Cardiac septum (tissue), 1 donor: Measurements from ENCODE around the gene HAPSTR1. TPM values are rescaled to one million over a fixed set of nuclear protein-coding genes. Genes with fewer than 3 reads are reported as not detected.

ENCODE experiments used
- DNase-seq: peaks from one replicate; pipeline ENCODE4 v3.0.0-alpha.2; 2020; ENCODE audit warnings: low spot score
- intact Hi-C: fragments of 100-400 bp; cut with DNase I; formaldehyde crosslinking; loops from one replicate; pipeline ENCODE4 v1.14.0; 2022
- total RNA-seq: library from RNA; stranded (reverse); fragmentation: NEBNext Ultra II Directional; extraction: Animal tissue kit (Norgen Biotek cat#: 25700); gene quantifications from one replicate; pipeline ENCODE4 v1.2.1, GENCODE V29; 2021
- donor health status: DM: no; HTN: no; CAD: no.

Gene HAPSTR1
- total RNA-seq, 1 donor from 2014 or later = 59.6 TPM

- DNase-seq = no peak
- intact Hi-C loops = no loop called here
These were observed 22.7 kb downstream of the HAPSTR1 start for GRCh38 chr16:9114112-9114511.

GRCh38 chr16:9114842-9115241 lies 23.4 kb downstream of the HAPSTR1 start:
- no peak for DNase-seq
- intact Hi-C loops = no loop called here

GRCh38 chr16:9115277-9115676 lies 23.8 kb downstream of the HAPSTR1 start:
- intact Hi-C loops = no loop called here
- DNase-seq = no peak

DNA sequence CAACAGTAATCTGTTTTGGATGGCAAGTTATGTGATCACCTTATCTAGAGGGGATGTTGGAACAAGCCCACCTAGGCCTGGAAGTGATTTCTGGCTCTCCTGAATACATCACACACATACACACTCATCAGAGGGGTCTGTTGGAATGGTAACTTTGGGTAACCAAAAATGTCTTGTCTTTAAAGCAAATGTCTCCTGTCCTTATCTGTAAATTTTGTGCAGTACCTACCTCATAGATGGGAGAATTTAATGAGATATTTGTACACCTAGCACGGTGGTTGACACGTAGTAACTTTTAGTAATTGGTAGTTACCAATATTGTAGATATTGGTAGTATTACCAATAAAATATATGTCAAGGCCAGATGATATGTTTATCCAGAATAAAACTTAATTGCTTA lies 24.7 kb downstream of the HAPSTR1 start:
- intact Hi-C loops = no loop called here
- DNase-seq = no peak

DNA sequence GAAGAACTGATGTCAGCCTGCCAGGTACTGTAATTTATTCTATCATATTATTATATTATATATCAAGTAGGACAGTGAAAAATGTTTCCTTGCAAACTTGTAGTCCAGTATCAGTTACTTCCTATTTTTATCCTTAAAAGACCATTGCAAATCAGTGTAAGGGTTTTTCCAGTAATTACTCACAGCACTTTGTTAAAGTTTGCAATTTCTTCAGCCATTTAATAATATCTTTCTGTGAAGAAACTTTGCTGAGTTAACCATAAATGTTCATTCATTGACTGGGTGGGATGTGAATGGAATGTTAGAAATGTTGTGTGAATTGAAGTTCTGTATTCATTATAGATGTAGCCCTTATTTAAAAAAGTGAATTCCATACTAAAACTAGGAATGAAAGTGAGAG lies 26.7 kb downstream of the HAPSTR1 start:
- DNase-seq = no peak
- intact Hi-C loops = no loop called here

GRCh38 chr16:9119795-9120194 lies 28.4 kb downstream of the HAPSTR1 start:
- intact Hi-C loops = loop anchor here (1.0 kb wide), 1 partner anchor 11 kb away; no protein-coding TSS in a partner anchor
- no peak for DNase-seq

GRCh38 chr16:9122342-9122741 lies 30.9 kb downstream of the HAPSTR1 start:
- intact Hi-C loops = no loop called here

GRCh38 chr16:9122969-9123368 lies 31.5 kb downstream of the HAPSTR1 start:
- intact Hi-C loops = no loop called here
- DNase-seq = no peak

More at GRCh38 chr16:9122342-9122741, 30.9 kb downstream of the HAPSTR1 start:
- no peak for DNase-seq

- DNase-seq = no peak
- intact Hi-C loops = no loop called here
These were observed 32.0 kb downstream of the HAPSTR1 start for GRCh38 chr16:9123401-9123800.

GRCh38 chr16:9123871-9124270 lies 32.4 kb downstream of the HAPSTR1 start:
- intact Hi-C loops = no loop called here
- DNase-seq = peak; percentile 92

GRCh38 chr16:9124444-9124843 lies 33.0 kb downstream of the HAPSTR1 start:
- intact Hi-C loops = no loop called here
- no peak for DNase-seq

DNA sequence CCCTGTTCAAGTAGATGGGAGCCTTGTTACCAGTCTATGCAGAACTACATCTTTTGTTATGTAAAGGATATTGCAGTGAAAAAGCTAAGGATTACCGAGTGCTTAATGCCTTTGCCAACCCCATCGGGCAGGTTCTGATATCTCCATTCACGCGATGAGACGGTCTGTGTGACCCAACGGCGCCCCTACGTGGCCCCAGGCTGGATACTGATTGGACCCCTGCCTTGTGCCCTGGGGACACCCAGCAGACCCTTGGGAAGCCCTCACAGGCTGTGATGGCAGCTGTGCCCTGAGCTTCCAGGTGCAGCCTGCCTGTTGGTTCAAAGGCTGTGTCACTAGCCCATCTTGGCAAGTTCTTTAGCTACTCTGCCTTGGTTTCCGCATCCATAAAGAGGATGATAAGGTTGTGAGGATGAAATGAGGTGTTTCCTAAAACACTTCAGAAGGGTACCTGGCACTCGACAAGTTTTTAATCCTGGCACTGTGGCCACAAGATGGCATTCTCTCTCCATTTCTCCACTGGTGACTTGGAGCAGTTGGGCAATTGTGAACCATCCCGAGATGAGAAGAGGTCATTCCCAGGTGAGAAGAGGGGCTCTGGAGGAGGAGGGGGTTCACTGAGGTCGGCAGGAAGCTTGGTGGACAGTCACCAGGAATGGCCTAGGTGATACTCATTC lies 33.6 kb downstream of the HAPSTR1 start:
- intact Hi-C loops = no loop called here
- DNase-seq = no peak

DNA sequence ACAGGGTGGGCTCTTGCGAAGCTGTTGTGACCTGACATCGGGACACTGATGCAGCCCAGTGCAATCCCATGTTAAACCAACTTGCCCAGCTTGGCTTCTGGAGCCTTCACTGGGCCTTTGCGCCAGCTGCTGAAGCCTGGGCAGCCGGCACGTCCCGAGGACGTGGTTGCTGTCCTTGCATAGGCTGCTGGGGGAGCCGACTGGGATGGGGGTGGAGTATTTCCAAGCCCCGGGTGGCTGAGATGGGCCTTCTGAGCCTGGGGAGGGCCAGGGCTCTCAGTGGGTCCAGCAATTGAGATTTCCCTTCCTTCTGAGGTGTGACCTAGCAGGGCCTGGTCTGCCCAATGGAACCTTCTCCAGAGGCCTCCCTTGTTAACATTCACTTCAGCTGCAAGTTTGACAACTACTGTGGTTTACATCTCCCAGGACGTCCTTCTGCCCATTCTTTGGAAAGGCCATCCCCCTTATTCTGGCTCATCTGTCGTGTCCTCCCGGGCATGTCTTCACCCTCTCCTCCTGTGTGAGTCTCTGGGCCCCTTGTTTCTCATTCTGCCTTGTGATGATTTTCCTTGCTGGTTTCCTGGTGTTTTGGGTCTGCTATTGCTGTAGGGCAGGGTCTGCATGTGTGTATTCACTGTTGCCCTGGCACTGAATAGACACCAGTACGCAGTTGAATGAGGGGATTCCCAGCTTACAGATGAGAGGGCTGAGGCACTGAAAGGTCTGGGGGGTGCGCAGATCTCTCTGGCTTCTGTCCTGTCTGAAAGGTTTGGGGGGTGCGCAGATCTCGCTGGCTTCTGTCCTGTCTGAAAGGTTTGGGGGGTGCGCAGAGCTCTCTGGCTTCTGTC lies 34.4 kb downstream of the HAPSTR1 start:
- intact Hi-C loops = no loop called here
- DNase-seq = no peak

DNA sequence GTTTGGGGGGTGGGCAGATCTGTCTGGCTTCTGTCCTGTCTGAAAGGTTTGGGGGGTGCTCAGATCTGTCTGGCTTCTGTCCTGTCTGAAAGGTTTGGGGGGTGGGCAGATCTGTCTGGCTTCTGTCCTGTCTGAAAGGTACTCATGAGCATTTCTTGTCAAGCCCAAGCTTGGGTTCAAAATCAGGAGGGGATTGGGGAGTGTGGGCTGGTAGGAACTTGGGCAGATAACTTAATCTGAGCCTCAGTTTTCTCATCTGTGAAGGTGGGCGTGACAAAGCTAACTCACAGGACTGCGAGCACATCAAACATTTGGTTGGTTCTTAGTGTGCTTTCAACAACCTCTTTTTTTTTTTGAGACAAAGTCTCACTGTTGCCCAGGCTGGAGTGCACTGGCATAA lies 35.2 kb downstream of the HAPSTR1 start:
- intact Hi-C loops = no loop called here

DNA sequence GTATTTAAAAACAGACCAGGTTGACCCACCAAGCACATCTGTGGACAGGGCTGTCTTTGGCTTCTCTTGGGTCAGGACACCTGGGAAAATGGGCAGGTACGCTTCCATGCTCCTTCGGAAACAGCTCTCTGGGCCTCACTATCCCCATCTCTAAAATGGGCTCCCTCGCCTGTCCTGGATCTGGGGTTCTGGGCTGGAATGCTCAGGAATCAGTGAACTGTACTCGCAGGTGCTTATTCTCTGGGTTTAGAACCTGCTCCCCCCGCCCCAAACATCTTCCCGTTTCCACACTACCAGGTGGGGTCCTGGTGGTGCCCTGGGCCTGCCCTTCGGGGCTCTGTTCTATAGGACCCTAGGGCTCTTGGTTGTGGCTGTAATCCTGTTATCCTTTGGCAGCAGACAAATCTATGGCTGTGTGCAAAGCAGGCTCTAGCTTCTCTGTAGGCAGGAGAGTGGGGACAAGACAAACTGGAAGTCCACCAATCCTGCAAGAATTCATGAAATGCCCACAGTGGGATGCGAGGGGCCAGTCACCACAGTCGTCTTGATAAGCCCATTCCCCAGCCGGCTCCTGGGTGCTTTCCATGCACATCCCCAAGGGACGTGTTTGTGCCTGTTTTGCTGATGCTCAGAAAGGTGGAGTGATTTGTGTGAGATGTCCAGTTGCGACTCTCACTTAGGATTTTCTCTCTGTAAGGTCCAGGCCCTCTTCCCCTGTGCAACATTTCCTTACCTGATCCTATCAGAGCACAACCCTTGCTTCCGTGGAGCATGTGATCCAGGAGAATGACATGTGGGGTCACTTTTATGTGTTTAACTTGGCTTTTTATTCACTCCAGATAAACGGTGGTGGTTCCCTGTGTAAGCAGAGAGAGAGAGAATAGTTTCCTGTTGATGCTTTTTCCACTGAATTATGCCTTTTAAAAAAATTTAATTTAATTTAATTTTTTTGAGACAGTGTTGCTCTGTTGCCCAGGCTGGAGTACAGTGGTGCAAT lies 37.2 kb downstream of the HAPSTR1 start:
- DNase-seq = no peak
- intact Hi-C loops = no loop called here

More for the DNA sequence above, 35.2 kb downstream of the HAPSTR1 start:
- DNase-seq = no peak

DNA sequence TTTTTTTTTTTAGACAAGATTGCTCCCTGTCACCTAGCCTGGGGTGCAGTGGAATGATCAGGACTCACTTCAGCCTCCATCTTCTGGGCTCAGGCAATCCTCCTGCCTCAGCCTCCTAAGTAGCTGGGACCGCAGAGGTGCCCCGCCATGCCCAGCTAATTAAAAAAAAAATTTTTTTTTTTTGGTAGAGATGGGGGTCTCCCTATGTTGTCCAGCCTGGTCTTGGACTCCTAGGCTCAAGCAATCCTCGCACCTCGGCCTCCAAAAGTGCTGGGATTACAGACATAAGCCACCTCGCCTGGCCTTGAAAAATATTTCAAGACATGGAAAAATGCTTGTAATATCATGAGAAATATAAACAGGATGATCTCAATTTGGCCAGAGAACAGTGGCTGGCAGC lies 42.9 kb downstream of the HAPSTR1 start:
- DNase-seq = peak; percentile 19
- intact Hi-C loops = no loop called here

DNA sequence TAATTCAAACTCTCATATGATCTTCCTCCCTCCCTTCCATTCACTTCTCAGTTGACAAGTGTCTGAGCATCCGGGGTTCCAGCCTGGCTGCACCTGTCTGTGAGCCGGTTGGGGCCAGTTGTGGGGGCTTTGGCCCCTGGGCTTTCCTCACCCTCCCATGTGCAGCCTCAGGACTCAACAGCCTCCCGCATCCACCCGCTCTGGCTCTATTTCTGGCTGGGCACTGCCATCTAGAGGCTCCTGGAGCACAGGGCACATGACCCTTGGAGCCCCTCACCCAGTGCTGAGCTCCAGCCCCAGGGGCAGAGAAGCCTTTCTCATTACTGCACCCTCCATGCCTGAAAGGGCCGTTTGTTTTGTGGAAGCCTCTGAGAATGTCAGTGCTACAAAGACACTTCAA lies 43.3 kb downstream of the HAPSTR1 start:
- intact Hi-C loops = no loop called here
- DNase-seq = no peak

- intact Hi-C loops = no loop called here
- no peak for DNase-seq
These were observed 44.4 kb downstream of the HAPSTR1 start for GRCh38 chr16:9135797-9136196.

GRCh38 chr16:9136596-9136995 lies 45.2 kb downstream of the HAPSTR1 start:
- intact Hi-C loops = no loop called here
- DNase-seq = no peak
